GM12891 (cell line): ENCODE data around the gene CAMP.

Source experiments
- PAX5 ChIP-seq: IDR thresholded peaks from 2 replicates; pipeline ENCODE4 v1.6.1; 2011; ENCODE audit warnings: low read length, moderate library complexity, mild to moderate bottlenecking; ENCODE audit not compliant: insufficient read depth, severe bottlenecking
- POLR2A ChIP-seq: IDR thresholded peaks from 2 replicates; pipeline ENCODE4 v1.6.1; 2011; ENCODE audit warnings: low read depth, low read length, control low read depth
- POLR2AphosphoS5 ChIP-seq: IDR thresholded peaks from 2 replicates; pipeline ENCODE4 v1.6.1; 2011; ENCODE audit warnings: low read depth, low read length, control low read depth
- POU2F2 ChIP-seq: IDR thresholded peaks from 2 replicates; pipeline ENCODE4 v1.6.1; 2011; ENCODE audit warnings: low read depth, mild to moderate bottlenecking, control low read depth, low read length, moderate library complexity
- TAF1 ChIP-seq: IDR thresholded peaks from 2 replicates; pipeline ENCODE4 v1.6.1; 2011; ENCODE audit warnings: low read depth, low read length, control low read depth

- TF ChIP-seq TAF1 = no peak
- TF ChIP-seq POU2F2 = no peak
- TF ChIP-seq POLR2AphosphoS5 = no peak
- no peak for TF ChIP-seq POLR2A
- TF ChIP-seq PAX5 = no peak
These were observed 13.8 kb upstream of the CAMP start for GRCh38 chr3:48209445-48209844.
